ENCODE measurements around the gene OR10A4. TPM values are rescaled to one million over a fixed set of nuclear protein-coding genes. Genes with fewer than 3 reads are reported as not detected.

Gene OR10A4
- total and polyA plus RNA-seq, 9 of the 15 experiments (the other 6 are each of a cell fraction or from before 2014, with no cell fraction given) = not detected

DNA sequence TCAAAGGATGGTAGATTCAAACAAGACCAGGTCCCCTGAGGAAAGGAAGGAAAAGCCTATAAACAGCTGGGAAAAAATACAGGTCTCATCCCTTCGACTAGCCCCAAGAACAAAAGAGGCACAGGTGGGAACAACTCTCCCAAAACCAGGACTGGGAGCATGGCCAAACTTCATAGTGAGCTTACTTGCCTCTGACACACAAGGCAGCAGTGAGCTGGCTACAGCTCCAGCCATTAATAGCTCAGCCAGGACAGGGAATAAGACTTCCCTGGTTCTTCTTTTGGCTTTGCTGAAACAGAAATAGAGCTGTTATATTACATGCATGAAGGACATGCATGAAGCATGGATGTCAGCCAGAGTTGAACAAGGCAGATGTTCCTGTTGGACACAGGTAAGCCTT is 13.5 kb upstream of the OR10A4 start, which contains the start of gene OR10A2 (continued):
- no peak for TF ChIP-seq SRSF9 (IDR thresholded peaks at IDR 0.05; ENCODE audit: borderline replicate concordance, low read depth, low read length)
- no peak for TF ChIP-seq ZC3H4 (CRISPR knock-in tag; IDR thresholded peaks at IDR 0.05; ENCODE audit: borderline replicate concordance)
- TF ChIP-seq NR2F6 (CRISPR knock-in tag; IDR thresholded peaks at IDR 0.05) = no peak
- no peak for TF ChIP-seq SPI1 (IDR thresholded peaks at IDR 0.05; ENCODE audit: borderline replicate concordance, low read depth, low read length)
- TF ChIP-seq TEAD2 (tag; IDR thresholded peaks at IDR 0.05) = no peak
- TF ChIP-seq DNMT1 (IDR thresholded peaks at IDR 0.05) = no peak

GRCh38 chr11:6864438-6864837 is 12.0 kb upstream of the OR10A4 start:
- Histone ChIP-seq H3K27ac (ENCODE audit: extremely low read depth, low read depth, low read length) (no peak overlapping the region), H3K79me2 (ENCODE audit: control insufficient read depth, insufficient read depth, low read length) (no peaks in the 10 kb centered on the region), H3K9ac (ENCODE audit: insufficient read depth in 1 of 2, low read depth in 2 of 2, low read length in 2 of 2) (no peak overlapping the region), H3K9me3 (replicated peaks; ENCODE audit: control insufficient read depth, insufficient read depth, low read depth, low read length) (no peaks in the 10 kb centered on the region), H2AFZ (ENCODE audit: low read depth, low read length) (no peak overlapping the region), H3K4me1 (replicated peaks in 1 of 2; ENCODE audit: control insufficient read depth in 2 of 2, insufficient read depth in 2 of 2, low read length in 2 of 2) (no peaks in the 10 kb centered on the region), H3K27me3 (ENCODE audit: control insufficient read depth in 2 of 2, insufficient read depth in 2 of 2, low read length in 2 of 2) (no peaks in the 10 kb centered on the region), H3K4me2 (ENCODE audit: insufficient read depth, low read length) (no peak overlapping the region), H3K4me3 (no peak overlapping the region), H3K9me1 (ENCODE audit: control insufficient read depth, insufficient read depth, low read length) (no peaks in the 10 kb centered on the region), H3K36me3 (ENCODE audit: control insufficient read depth, insufficient read depth, low read length) (no peaks in the 10 kb centered on the region), H4K20me1 (replicated peaks; ENCODE audit: control insufficient read depth, insufficient read depth, low read length) (no peaks in the 10 kb centered on the region)
- DNase-seq (ENCODE audit: extremely low read depth in 1 of 4, low spot score in 3 of 4) (no peak), FAIRE-seq (no peak), ATAC-seq (no peak)
- in situ Hi-C loops (cut with MboI) = no loop called here
- intact Hi-C loops (cut with micrococcal nuclease) = no loop called here
- WGBS (ENCODE audit: insufficient coverage, low coverage, missing lambda C conversion rate) = 7% methylated on average over 1 of the region's 1 CpG
- ChIA-PET CTCF (ENCODE audit: low intra/inter-chr PET ratio) (no interaction called here), POLR2A (interaction anchor here (0.6 to 2.5 kb wide), 2 partner anchors 11 to 491 kb away, joined by 3 to 10 read pairs; partner anchors contain the start of gene OR10A4)
- peak; percentile 20; the same call in 1 of the 2 replicates for TF ChIP-seq ATF3 (IDR thresholded peaks at IDR 0.05)
- no peak for TF ChIP-seq ATF3 (CRISPR knock-in tag; conservative IDR thresholded peaks at IDR 0.05)
- no peak for TF ChIP-seq TARDBP (IDR thresholded peaks at IDR 0.05)
- peak; percentile 52 for TF ChIP-seq TFE3 (CRISPR knock-in tag; IDR thresholded peaks at IDR 0.05)
- no TSS peak for BruUV-seq (replicated peaks)
